ENCODE measurements around the gene CREB3L2. TPM values are rescaled to one million over a fixed set of nuclear protein-coding genes. Genes with fewer than 3 reads are reported as not detected.

Gene CREB3L2
- total and polyA plus RNA-seq, 2 of the 8 experiments (the other 6 are each of a cell fraction or from before 2014, with no cell fraction given): 14.4 to 48.3 TPM

DNA sequence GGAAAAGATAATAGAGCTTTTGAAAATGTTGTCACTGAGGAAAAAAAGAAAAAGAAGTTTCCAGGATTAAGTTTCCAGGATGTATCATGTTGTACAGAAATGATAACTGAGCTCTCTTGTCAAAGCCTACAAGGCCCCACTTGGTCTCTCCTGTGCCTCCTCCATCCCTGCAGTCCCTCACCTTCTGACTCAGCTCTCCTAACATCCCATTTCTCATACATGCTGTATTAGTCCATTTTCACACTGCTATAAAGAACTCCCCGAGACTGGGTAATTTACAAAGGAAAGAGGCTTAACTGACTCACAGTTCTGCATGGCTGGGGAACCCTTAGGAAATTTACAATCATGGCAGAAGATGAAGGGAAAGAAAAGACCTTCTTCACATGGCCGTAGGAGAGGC, 151.3 kb downstream of the CREB3L2 start:
- CTCF ChIA-PET (ENCODE audit: partially characterized antibody): interaction anchor here (1.0 to 1.5 kb wide), 3 partner anchors 10 to 194 kb away, joined by 3 to 4 read pairs (median 3); no protein-coding TSS in a partner anchor
- DNase-seq (ENCODE audit: low read depth in 1 of 2, low spot score in 2 of 2) (no peak), FAIRE-seq (no peak)
- Histone ChIP-seq H3K4me1 (replicated peaks in 1 of 4; ENCODE audit: control insufficient read depth in 3 of 4, insufficient read depth in 4 of 4, low read length in 3 of 4) (peaks cover 0 to 6% (median under 1%) of the 10 kb centered on the region in 4 experiments; a peak in 4 of 7 replicates), H3K4me2 (ENCODE audit: insufficient read depth in 1 of 2, low read depth in 2 of 2, low read length in 2 of 2) (no peak overlapping the region), H3K27ac (ENCODE audit: low read depth, low read length) (no peak overlapping the region), H3K23ac (ENCODE audit: insufficient read length) (no peak overlapping the region), H3K14ac (ENCODE audit: insufficient read length) (no peak overlapping the region), H3K36me3 (ENCODE audit: control insufficient read depth in 2 of 4, insufficient read depth in 4 of 4, low read length in 3 of 4) (no peaks in the 10 kb centered on the region), H4K5ac (ENCODE audit: insufficient read length, low read depth, low read length) (no peak overlapping the region), H3K56ac (replicated peaks; ENCODE audit: insufficient read length, low read depth, low read length) (no peak overlapping the region), H2BK5ac (ENCODE audit: low read depth, low read length) (no peak overlapping the region), H2BK120ac (replicated peaks; ENCODE audit: low read depth, low read length) (no peak overlapping the region), H2BK12ac (ENCODE audit: low read depth, low read length) (no peak overlapping the region), H3K9ac (replicated peaks in 1 of 4; ENCODE audit: extremely low read depth in 1 of 4, low read depth in 3 of 4, low read length in 3 of 4) (no peak overlapping the region), H2AFZ (ENCODE audit: low read length) (no peak overlapping the region), H3K27me3 (replicated peaks in 1 of 4; ENCODE audit: control insufficient read depth in 3 of 4, extremely low read depth in 1 of 4, insufficient read depth in 3 of 4, low read length in 3 of 4) (peaks cover 23 to 37% (median 31%) of the 10 kb centered on the region in 4 experiments), H3K18ac (ENCODE audit: extremely low read depth, low read length) (no peak overlapping the region), H3K9me3 (ENCODE audit: insufficient read depth in 2 of 2, low read depth in 1 of 2, low read length in 1 of 2) (no peaks in the 10 kb centered on the region), H4K91ac (replicated peaks; ENCODE audit: insufficient read length, low read length) (no peak overlapping the region), H3K79me2 (ENCODE audit: control insufficient read depth in 1 of 2, insufficient read depth in 2 of 2, low read length in 2 of 2) (no peaks in the 10 kb centered on the region), H2BK20ac (ENCODE audit: low read length) (no peak overlapping the region), H3K4me3 (ENCODE audit: extremely low read depth in 1 of 4, insufficient read depth in 2 of 4, low read depth in 3 of 4, low read length in 4 of 4) (no peak overlapping the region), H3K79me1 (ENCODE audit: low read depth, low read length) (no peaks in the 10 kb centered on the region), H2AK5ac (ENCODE audit: low read depth, low read length) (no peak overlapping the region), H2BK15ac (ENCODE audit: low read length) (no peak overlapping the region), H3K23me2 (ENCODE audit: low read depth, low read length) (peaks cover 7% of the 10 kb centered on the region), H3K4ac (replicated peaks; ENCODE audit: insufficient read length, low read depth, low read length) (no peak overlapping the region), H4K20me1 (replicated peaks in 1 of 2; ENCODE audit: control insufficient read depth in 1 of 2, insufficient read depth in 2 of 2, low read length in 2 of 2) (peaks cover 0 to 2% of the 10 kb centered on the region in 2 experiments), H4K8ac (ENCODE audit: extremely low read depth, insufficient read depth, low read length) (no peak overlapping the region)
- POLR2A ChIA-PET (ENCODE audit: partially characterized antibody): no interaction called here
- 85% methylated on average over 2 of the region's 2 CpGs; no CpG with 5 or more reads in 1 of the 2 experiments for WGBS, 2 experiments (ENCODE audit: extremely low coverage in 1 of 2, insufficient coverage in 1 of 2, insufficient read length in 1 of 2, insufficient replicate concordance in 2 of 2, low coverage in 1 of 2, low lambda C conversion rate in 2 of 2, missing lambda C conversion rate in 1 of 2)
- TF ChIP-seq TAF1 (IDR thresholded peaks at IDR 0.05; ENCODE audit: low read depth, low read length) (no peak), SP1 (IDR thresholded peaks at IDR 0.05; ENCODE audit: low read depth, low read length) (no peak), NRF1 (IDR thresholded peaks at IDR 0.05; ENCODE audit: low read depth, low read length) (no peak), CBX5 (IDR thresholded peaks at IDR 0.05; ENCODE audit: low read depth, low read length) (no peak), POU5F1 (IDR thresholded peaks at IDR 0.05; ENCODE audit: low read depth, low read length) (no peak), EGR1 (IDR thresholded peaks at IDR 0.05; ENCODE audit: borderline replicate concordance, low read depth, low read length) (no peak), CHD1 (IDR thresholded peaks at IDR 0.05; ENCODE audit: low read depth, low read length) (no peak), POLR2A (IDR thresholded peaks at IDR 0.05; ENCODE audit: control extremely low read depth in 1 of 2, low read depth in 2 of 2, low read length in 2 of 2) (no peak), NANOG (IDR thresholded peaks at IDR 0.05; ENCODE audit: insufficient read depth, low read depth, low read length, poor library complexity, severe bottlenecking) (no peak), KDM4A (IDR thresholded peaks at IDR 0.05; ENCODE audit: low read depth, low read length, severe bottlenecking) (no peak), TBP (IDR thresholded peaks at IDR 0.05; ENCODE audit: low read depth, low read length) (no peak), POLR2AphosphoS5 (IDR thresholded peaks at IDR 0.05; ENCODE audit: low read depth, low read length) (no peak), SIN3A (conservative IDR thresholded peaks at IDR 0.05 in 1 of 2, IDR thresholded peaks at IDR 0.05 in 1 of 2; ENCODE audit: low read depth in 1 of 2, low read length in 2 of 2) (no peak), RXRA (IDR thresholded peaks at IDR 0.05; ENCODE audit: insufficient read depth, low read depth, low read length) (no peak)
